ENCODE data around the gene IREB2.

GRCh38 chr15:78461171-78461888 lies 23.3 kb downstream of the IREB2 start:
- TF ChIP-seq E2F1 (CRISPR knock-in tag; IDR thresholded peaks at IDR 0.05) (no peak), EP300 (IDR thresholded peaks at IDR 0.05; ENCODE audit: low read depth in 2 of 2, low read length in 2 of 2) (no peak), EP300 (CRISPR knock-in tag; IDR thresholded peaks at IDR 0.05; ENCODE audit: borderline replicate concordance) (no peak), CTCF (CRISPR knock-in tag; IDR thresholded peaks at IDR 0.05) (no peak)

Data from HepG2 (cell line).